GM12878 (cell line): Measurements from ENCODE around the gene ALDOB. TPM values are rescaled to one million over a fixed set of nuclear protein-coding genes. Genes with fewer than 3 reads are reported as not detected.

ENCODE experiments used
- ATAC-seq: fragments of 200-7000 bp; cut with Tn5 transposase; 3 replicates; pipeline ENCODE4 v1.9.1; 2020; ENCODE audit warnings: mild to moderate bottlenecking, moderate library complexity
- BruUV-seq: library from RNA; stranded (reverse); fragments of 400-500 nt; replicated peaks from 2 replicates; lab custom pipeline; 2021; lab: Mats Ljungman, UMichigan
- CTCF ChIA-PET: fragments of 300-600 bp; sonication (Branson Sonifier 250); formaldehyde crosslinking; extraction: SDS; loops from one replicate; lab custom pipeline; 2021; ENCODE audit warnings: inconsistent platforms; lab: Yijun Ruan, JAX
- POLR2A ChIA-PET: fragments of 350-600 bp; formaldehyde crosslinking; extraction: SDS; loops from one replicate; lab custom pipeline; 2021; ENCODE audit warnings: inconsistent platforms; lab: Charles Lee
- RAD21 ChIA-PET: fragments of 300-600 bp; sonication (Branson Sonifier 250); formaldehyde crosslinking; loops from one replicate; lab custom pipeline; 2023; ENCODE audit warnings: antibody characterized with exemption; ENCODE audit not compliant: unreplicated experiment; lab: Charles Lee
- SMC1A ChIA-PET: fragments of 300-600 bp; sonication (Branson Sonifier 250); formaldehyde crosslinking; loops from one replicate; lab custom pipeline; 2023; ENCODE audit not compliant: unreplicated experiment, uncharacterized antibody; lab: Charles Lee
- DNase-seq: peaks from one replicate; pipeline ENCODE4 v3.0.0-alpha.2; 2011; ENCODE audit warnings: low read depth, low spot score
- FAIRE-seq: peaks from 3 replicates; lab custom pipeline; 2011; peaks lifted over from hg19 to GRCh38; lab: Jason Lieb, UNC
- H2AFZ ChIP-seq: 2 replicates; pipeline ENCODE4 v1.6.0; 2011; ENCODE audit warnings: low read depth, low read length, control low read depth; ENCODE audit not compliant: control insufficient read depth
- H3K27ac ChIP-seq: 2 replicates; pipeline ENCODE4 v1.5.1; 2011; ENCODE audit warnings: control low read depth; ENCODE audit not compliant: control insufficient read depth, insufficient read depth
- H3K27me3 ChIP-seq, 2 experiments: replicated peaks in 1 of 2; 2 replicates each; pipeline versions ENCODE4 v1.6.0 to v1.6.1; 2011; ENCODE audit warnings: low read length in 1 of 2; ENCODE audit not compliant: control insufficient read depth in 2 of 2, insufficient read depth in 2 of 2
- H3K36me3 ChIP-seq, 2 experiments: 2 replicates each; pipeline ENCODE4 v1.5.1; 2011; ENCODE audit warnings: low read length in 1 of 2; ENCODE audit not compliant: control insufficient read depth in 2 of 2, insufficient read depth in 2 of 2
- H3K4me1 ChIP-seq: 2 replicates; pipeline ENCODE4 v1.6.1; 2011; ENCODE audit warnings: mild to moderate bottlenecking, low read length, moderate library complexity, mixed read lengths; ENCODE audit not compliant: control insufficient read depth, insufficient read depth
- H3K4me2 ChIP-seq: 2 replicates; pipeline ENCODE4 v1.6.0; 2011; ENCODE audit warnings: control low read depth; ENCODE audit not compliant: control insufficient read depth, insufficient read depth
- H3K4me3 ChIP-seq: fragments of 200-600 bp; sonication (generic); 2 replicates; pipeline ENCODE4 v1.5.1; 2016
- H3K79me2 ChIP-seq: 2 replicates; pipeline ENCODE4 v1.6.0; 2011; ENCODE audit warnings: low read length; ENCODE audit not compliant: control insufficient read depth, insufficient read depth
- H3K9ac ChIP-seq: 2 replicates; pipeline ENCODE4 v1.8.0; 2011; ENCODE audit warnings: low read length, control low read depth, mixed read lengths; ENCODE audit not compliant: control insufficient read depth, insufficient read depth
- H3K9me3 ChIP-seq: replicated peaks from 3 replicates; pipeline ENCODE4 v1.5.1; 2011; ENCODE audit warnings: mild to moderate bottlenecking, low read length; ENCODE audit not compliant: control insufficient read depth, insufficient read depth
- H4K20me1 ChIP-seq: 2 replicates; pipeline ENCODE4 v1.6.0; 2011; ENCODE audit not compliant: control insufficient read depth, insufficient read depth
- ATF7 ChIP-seq: fragments of 450-650 bp; IDR thresholded peaks from 2 replicates; pipeline ENCODE4 v1.6.1; 2016; ENCODE audit warnings: low read depth, mild to moderate bottlenecking
- POLR2AphosphoS2 ChIP-seq: IDR thresholded peaks from 2 replicates; pipeline ENCODE4 v1.6.1; 2011; ENCODE audit warnings: low read depth, mild to moderate bottlenecking, low read length, improper control_type of control experiment, moderate library complexity
- RB1 ChIP-seq: fragments of 450-650 bp; formaldehyde crosslinking; IDR thresholded peaks from 2 replicates; pipeline ENCODE4 v1.6.1; 2017; ENCODE audit warnings: mild to moderate bottlenecking, borderline replicate concordance
- SPI1 ChIP-seq: IDR thresholded peaks from 2 replicates; pipeline ENCODE4 v1.6.1; 2011; ENCODE audit warnings: low read depth, mild to moderate bottlenecking, low read length, moderate library complexity, borderline replicate concordance; ENCODE audit not compliant: insufficient read depth
- WGBS: methylation state at CpG from one replicate; pipeline ENCODE4 v1.1.6; 2016; ENCODE audit warnings: low lambda C conversion rate; ENCODE audit not compliant: insufficient replicate concordance, insufficient coverage; ENCODE audit errors: missing lambda C conversion rate; 5-methylcytosine and 5-hydroxymethylcytosine counted together
- in situ Hi-C: fragments of 300-500 bp; cut with MboI; formaldehyde crosslinking; loops from 9 replicates; pipeline ENCODE4 v1.14.3; 2018; ENCODE audit warnings: mixed read lengths
- intact Hi-C: fragments of 100-400 bp; cut with micrococcal nuclease; formaldehyde crosslinking; loops from one replicate; pipeline ENCODE4 v1.14.2; 2022; ENCODE audit not compliant: unreplicated experiment
- polyA plus RNA-seq, 11 experiments: library from polyadenylated mRNA; depleted of rRNA in 4 of 11; unstranded in 6 of 11; stranded (reverse) in 5 of 11; fragments of >200 nt; fragmentation: Nextera tagmentation in 4 of 11; fragmentation: Illumina TruSeq in 1 of 11; extraction: Ambion mirVana in 4 of 11; extraction: Trizol in 1 of 11; gene quantifications; 1 replicate in 1 of 11; 2 replicates in 10 of 11; pipeline versions ENCODE4 v1.2.1 to v1.2.3, GENCODE V29; 2011 to 2016; ENCODE audit warnings: inconsistent platforms in 2 of 11, missing spikeins in 2 of 11, low read depth in 1 of 11
- total RNA-seq, 4 experiments: library from RNA; depleted of rRNA in 3 of 4; stranded (reverse); fragments of >200 nt in 3 of 4; fragmentation: Illumina TruSeq in 1 of 4; extraction: Trizol in 1 of 4; gene quantifications; 2 replicates each; pipeline versions ENCODE4 v1.2.1 to v1.2.3, GENCODE V29; 2013 to 2021
- TF ChIP-seq, protein P1 (sequence below): IDR thresholded peaks from 2 replicates; pipeline ENCODE4 v1.6.1; 2012; ENCODE audit warnings: low read depth, low read length, improper control_type of control experiment
- TF ChIP-seq, protein P2 (sequence below): fragments of 450-650 bp; IDR thresholded peaks from 2 replicates; pipeline ENCODE4 v1.6.1; 2017; ENCODE audit warnings: mild to moderate bottlenecking, moderate library complexity

The ALDOB gene
- total and polyA plus RNA-seq, 10 of the 15 experiments (the other 5 are each of a cell fraction or from before 2014, with no cell fraction given), result 0.03 to 0.82 (median 0.04) TPM; not detected in 7

DNA sequence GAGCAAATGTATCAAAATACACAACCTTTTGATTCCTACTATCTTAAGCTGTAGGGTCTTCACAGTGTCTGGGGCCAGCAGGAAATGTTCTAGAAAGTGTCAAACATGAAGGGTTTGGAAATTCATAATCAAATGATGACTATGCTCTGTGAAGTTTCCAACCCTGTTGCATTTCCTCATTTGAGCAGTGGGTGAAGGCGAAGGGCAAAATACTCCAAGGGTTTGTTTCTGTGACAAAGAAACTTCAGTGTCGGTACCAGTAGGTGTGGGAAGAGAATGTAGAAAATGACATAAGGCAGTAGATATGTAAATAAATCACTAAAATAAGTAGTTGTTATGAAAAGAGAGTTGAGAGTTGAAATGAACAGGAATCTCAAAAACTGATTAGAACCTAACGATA lies 576 bp downstream of the ALDOB start:
- DNase-seq, result no peak
- TF ChIP-seq ATF7 (peak; percentile 39; the same call in 1 of the 2 replicates), RB1 (no peak), SPI1 (peak; percentile 41; the same call in 1 of the 2 replicates), POLR2AphosphoS2 (no peak)
- TF ChIP-seq, protein P1, sequence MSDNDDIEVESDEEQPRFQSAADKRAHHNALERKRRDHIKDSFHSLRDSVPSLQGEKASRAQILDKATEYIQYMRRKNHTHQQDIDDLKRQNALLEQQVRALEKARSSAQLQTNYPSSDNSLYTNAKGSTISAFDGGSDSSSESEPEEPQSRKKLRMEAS, result no peak
- TF ChIP-seq, protein P2, sequence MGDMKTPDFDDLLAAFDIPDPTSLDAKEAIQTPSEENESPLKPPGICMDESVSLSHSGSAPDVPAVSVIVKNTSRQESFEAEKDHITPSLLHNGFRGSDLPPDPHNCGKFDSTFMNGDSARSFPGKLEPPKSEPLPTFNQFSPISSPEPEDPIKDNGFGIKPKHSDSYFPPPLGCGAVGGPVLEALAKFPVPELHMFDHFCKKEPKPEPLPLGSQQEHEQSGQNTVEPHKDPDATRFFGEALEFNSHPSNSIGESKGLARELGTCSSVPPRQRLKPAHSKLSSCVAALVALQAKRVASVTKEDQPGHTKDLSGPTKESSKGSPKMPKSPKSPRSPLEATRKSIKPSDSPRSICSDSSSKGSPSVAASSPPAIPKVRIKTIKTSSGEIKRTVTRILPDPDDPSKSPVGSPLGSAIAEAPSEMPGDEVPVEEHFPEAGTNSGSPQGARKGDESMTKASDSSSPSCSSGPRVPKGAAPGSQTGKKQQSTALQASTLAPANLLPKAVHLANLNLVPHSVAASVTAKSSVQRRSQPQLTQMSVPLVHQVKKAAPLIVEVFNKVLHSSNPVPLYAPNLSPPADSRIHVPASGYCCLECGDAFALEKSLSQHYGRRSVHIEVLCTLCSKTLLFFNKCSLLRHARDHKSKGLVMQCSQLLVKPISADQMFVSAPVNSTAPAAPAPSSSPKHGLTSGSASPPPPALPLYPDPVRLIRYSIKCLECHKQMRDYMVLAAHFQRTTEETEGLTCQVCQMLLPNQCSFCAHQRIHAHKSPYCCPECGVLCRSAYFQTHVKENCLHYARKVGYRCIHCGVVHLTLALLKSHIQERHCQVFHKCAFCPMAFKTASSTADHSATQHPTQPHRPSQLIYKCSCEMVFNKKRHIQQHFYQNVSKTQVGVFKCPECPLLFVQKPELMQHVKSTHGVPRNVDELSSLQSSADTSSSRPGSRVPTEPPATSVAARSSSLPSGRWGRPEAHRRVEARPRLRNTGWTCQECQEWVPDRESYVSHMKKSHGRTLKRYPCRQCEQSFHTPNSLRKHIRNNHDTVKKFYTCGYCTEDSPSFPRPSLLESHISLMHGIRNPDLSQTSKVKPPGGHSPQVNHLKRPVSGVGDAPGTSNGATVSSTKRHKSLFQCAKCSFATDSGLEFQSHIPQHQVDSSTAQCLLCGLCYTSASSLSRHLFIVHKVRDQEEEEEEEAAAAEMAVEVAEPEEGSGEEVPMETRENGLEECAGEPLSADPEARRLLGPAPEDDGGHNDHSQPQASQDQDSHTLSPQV, result no peak
- Histone ChIP-seq H4K20me1 (no peaks in the 10 kb centered on the region), H3K9me3 (no peaks in the 10 kb centered on the region), H3K27me3 (no peaks in the 10 kb centered on the region), H3K4me2 (no peak overlapping the region; the same call in 1 of the 2 replicates), H3K4me1 (no peaks in the 10 kb centered on the region), H3K79me2 (no peaks in the 10 kb centered on the region), H2AFZ (no peak overlapping the region), H3K36me3 (no peaks in the 10 kb centered on the region), H3K9ac (no peak overlapping the region), H3K4me3 (no peak overlapping the region), H3K27ac (no peak overlapping the region)
- in situ Hi-C loops (no loop called here), intact Hi-C loops (no loop called here)
- BruUV-seq, result no TSS peak
- WGBS, result 18% methylated on average over 3 of the region's 3 CpGs
- ChIA-PET SMC1A (interaction anchor here (1.4 to 2.0 kb wide), 3 partner anchors 11 to 35 kb away, joined by 3 to 6 read pairs (median 4); no protein-coding TSS in a partner anchor), POLR2A (no interaction called here), RAD21 (no interaction called here), CTCF (interaction anchor here (0.8 to 3.0 kb wide), 5 partner anchors 11 to 106 kb away, joined by 3 to 8 read pairs (median 3); partner anchors contain the start of gene RNF20)
- peak; percentile 38; the same call in 2 of the 3 replicates for ATAC-seq
- FAIRE-seq, result no peak
